Measurements from ENCODE around the gene RNU6-8. TPM values are rescaled to one million over a fixed set of nuclear protein-coding genes. Genes with fewer than 3 reads are reported as not detected.

RNU6-8 gene
- not detected in 2 replicates for total RNA-seq (2014; rRNA removed; shearing (Covaris generic))

DNA sequence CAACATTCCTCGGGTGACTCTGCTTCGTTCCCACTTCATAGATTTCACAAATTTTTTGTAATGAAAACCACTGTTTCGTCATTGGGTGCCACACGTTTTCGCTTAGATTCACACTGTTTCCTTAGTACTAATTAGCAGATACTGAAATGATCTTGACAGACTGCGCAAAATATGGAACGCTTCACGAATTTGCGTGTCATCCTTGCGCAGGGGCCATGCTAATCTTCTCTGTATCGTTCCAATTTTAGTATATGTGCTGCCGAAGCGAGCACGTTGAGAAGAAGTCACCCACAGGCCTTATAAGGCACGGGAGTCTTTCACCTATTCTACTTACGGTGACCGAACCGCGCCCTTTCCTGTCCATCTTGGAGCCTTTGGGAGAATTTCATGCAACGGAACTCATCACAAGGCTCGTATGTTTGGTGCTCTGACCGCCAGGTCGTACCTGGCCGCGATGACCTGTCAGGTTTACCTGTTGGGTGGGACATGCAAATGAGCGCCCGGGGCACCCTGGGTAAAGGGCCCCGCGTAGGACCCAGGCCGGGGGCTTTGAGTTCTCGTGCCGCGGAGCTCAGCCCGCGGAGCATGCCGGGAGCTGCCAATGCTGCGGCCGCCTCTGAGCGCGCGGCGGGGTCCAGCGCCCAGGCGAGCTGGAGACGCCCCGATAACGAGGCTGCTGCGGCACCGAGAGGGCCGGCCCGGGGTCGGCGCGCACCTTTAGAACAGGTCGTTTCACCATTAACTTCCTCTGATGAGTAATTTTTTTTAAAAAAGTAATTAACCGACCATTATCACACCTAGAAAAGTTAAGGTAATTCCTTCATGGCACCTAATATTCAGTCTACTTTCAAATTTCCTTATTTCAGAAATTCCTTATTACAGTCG is at the start of gene RNU6-8:
Gene RNU6-8 (minus strand): TSS at position 272 of the 885 bp plus-strand sequence.
- Histone ChIP-seq H3K27me3 (ENCODE audit: control insufficient read depth, insufficient read depth, low read length) (no peaks in the 10 kb centered on the region), H3K36me3 (replicated peaks; ENCODE audit: control insufficient read depth, insufficient read depth, low read length) (no peaks in the 10 kb centered on the region), H3K4me3 (ENCODE audit: insufficient read depth, low read depth, low read length) (peak within 1 kb of the TSS; percentile 82)
- DNase-seq = peak; percentile 89

DNA sequence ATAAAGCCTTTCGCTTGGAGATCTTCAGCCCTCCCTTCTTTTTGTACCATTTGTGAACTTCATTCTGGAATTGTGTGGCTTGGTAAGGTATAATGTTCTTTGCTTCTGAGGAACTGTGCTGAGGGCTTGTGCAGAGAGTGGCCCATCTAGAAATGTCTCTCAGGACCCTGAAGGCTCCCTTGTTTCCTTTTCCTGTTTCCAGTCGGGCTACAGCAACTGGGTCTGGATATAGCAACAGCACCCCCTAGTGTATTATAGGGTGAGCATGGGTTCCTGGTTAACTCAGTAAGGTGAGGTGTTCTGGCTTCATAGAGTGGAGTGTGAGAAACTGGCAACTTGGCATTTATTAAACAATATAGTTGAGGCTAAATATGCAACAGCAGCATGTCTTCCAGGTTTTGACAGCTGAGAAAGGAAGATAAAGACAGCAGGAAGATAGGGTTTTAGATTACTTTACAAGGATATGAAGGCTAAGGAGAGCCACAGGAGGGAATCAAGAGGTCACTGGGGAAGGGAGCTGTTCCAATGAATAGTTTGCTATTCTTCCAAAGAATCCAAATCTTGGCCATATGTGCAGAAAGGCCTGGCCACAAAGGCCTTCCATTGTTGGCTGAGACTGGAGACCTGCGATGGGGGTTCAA is 49.1 kb upstream of the RNU6-8 start:
- no peak overlapping the region for H3K4me3 ChIP-seq (ENCODE audit: insufficient read depth, low read depth, low read length)
- H3K27me3 ChIP-seq (ENCODE audit: control insufficient read depth, insufficient read depth, low read length) = no peaks in the 10 kb centered on the region
- H3K36me3 ChIP-seq (replicated peaks; ENCODE audit: control insufficient read depth, insufficient read depth, low read length) = no peaks in the 10 kb centered on the region
- DNase-seq = peak; percentile 67

DNA sequence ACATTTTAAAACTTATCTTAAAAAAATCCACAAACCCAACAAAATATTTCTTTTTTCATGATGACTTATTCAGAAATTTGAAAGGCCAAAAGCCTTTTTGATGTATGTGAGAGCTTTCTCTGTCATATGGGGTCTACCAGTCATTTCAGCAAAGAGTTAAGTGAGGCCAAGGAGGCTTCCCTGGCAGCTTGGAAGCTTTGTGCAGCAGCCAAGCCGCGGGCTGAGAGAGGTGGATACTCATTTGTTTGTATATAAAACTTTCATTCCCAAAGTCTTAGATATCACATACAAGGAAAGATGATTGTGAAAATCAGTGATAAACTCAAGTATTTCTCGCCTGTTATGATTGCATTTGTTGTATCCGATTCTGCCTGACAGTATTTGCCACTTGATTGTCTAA is 48.5 kb upstream of the RNU6-8 start:
- H3K4me3 ChIP-seq (ENCODE audit: insufficient read depth, low read depth, low read length) = no peak overlapping the region

DNA sequence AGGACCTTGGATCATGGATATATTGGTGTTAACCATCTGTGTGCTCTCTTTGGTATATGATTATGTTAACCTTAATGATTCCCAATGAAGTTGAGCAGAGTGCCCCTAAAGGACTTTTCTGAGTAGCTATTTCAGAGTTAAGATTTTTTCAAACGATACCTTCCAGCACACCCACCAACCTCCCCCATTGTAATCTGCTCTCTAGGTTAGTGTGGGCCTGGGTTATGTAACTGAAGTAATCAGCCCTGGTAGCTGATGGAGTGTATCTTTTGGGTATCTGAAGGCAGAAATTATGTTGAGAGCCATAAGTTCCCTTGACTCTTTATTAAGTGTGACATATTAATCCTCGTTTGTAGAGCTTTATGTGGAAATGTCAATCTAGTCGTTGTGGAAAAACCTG is 47.6 kb upstream of the RNU6-8 start:
- Histone ChIP-seq H3K4me3 (ENCODE audit: insufficient read depth, low read depth, low read length) (no peak overlapping the region), H3K27me3 (ENCODE audit: control insufficient read depth, insufficient read depth, low read length) (no peaks in the 10 kb centered on the region), H3K36me3 (replicated peaks; ENCODE audit: control insufficient read depth, insufficient read depth, low read length) (no peaks in the 10 kb centered on the region)
- no peak for DNase-seq

More for the DNA sequence above, 48.5 kb upstream of the RNU6-8 start:
- no peaks in the 10 kb centered on the region for H3K27me3 ChIP-seq (ENCODE audit: control insufficient read depth, insufficient read depth, low read length)
- no peaks in the 10 kb centered on the region for H3K36me3 ChIP-seq (replicated peaks; ENCODE audit: control insufficient read depth, insufficient read depth, low read length)
- no peak for DNase-seq

DNA sequence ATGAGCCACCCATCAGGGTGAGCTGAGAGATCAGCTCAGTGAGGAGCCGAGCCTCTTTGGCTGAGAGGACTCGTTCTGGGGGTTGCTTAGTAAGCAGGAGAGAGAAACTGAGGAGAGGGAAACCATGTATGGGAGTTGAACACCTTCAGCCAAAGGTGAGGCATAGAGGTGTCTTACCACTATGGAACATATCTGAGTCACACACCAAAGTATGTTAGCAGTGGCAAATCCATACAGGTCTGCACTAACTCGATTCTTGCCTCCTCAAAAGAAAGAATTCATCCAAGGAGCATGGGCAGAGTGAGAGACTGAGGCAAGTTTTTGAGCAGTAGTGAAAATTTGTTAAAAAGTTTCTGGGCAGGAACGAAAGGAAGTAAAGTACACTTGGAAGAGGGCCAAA is 46.7 kb upstream of the RNU6-8 start:
- Histone ChIP-seq H3K27me3 (ENCODE audit: control insufficient read depth, insufficient read depth, low read length) (no peaks in the 10 kb centered on the region), H3K4me3 (ENCODE audit: insufficient read depth, low read depth, low read length) (no peak overlapping the region)
- DNase-seq = no peak

DNA sequence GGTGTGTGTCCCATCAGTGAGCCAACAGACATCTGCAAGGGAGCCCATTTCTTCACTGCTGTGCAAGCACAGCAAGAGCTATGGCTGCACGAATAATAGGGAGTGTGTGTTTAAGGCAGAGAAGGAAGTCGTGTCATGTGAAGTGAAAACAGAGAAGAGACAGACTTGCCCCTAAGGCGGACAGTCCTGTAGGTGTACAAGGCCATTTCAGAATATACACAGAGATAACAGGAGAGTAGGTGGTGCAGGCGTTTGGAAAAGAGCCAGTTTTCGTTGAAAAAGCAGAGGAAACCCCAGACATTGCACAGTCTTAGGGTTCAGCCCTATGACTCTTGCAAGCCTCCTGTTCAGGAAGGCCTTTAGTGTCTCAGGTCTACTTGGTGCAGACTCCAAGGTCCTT is 46.3 kb upstream of the RNU6-8 start:
- no peaks in the 10 kb centered on the region for H3K36me3 ChIP-seq (replicated peaks; ENCODE audit: control insufficient read depth, insufficient read depth, low read length)
- no peak overlapping the region for H3K4me3 ChIP-seq (ENCODE audit: insufficient read depth, low read depth, low read length)
- DNase-seq = no peak
- H3K27me3 ChIP-seq (ENCODE audit: control insufficient read depth, insufficient read depth, low read length) = no peaks in the 10 kb centered on the region

More for the DNA sequence above, 46.7 kb upstream of the RNU6-8 start:
- H3K36me3 ChIP-seq (replicated peaks; ENCODE audit: control insufficient read depth, insufficient read depth, low read length) = no peaks in the 10 kb centered on the region

DNA sequence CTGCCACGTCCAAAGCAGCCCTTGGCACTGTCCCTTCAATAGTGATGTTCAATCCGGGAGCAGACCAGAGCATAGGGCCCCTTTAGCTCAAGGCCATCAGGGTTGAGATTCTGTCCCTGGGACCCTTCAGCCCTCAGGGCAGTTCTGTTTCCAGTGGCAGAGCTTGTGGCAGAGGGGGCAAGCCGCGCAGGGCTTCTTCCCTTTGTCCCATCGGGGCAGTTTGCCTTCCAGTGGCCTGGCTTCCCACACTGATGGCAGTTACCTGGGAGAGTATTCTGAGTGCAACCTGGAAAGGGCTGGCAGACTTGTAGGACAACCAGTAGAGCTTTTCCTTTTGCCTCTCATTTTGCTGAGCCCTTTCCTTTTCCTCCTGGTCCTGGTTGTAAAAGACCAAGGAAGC is 43.7 kb upstream of the RNU6-8 start:
- DNase-seq = no peak
- Histone ChIP-seq H3K27me3 (ENCODE audit: control insufficient read depth, insufficient read depth, low read length) (no peaks in the 10 kb centered on the region), H3K36me3 (replicated peaks; ENCODE audit: control insufficient read depth, insufficient read depth, low read length) (no peaks in the 10 kb centered on the region), H3K4me3 (ENCODE audit: insufficient read depth, low read depth, low read length) (no peak overlapping the region)

DNA sequence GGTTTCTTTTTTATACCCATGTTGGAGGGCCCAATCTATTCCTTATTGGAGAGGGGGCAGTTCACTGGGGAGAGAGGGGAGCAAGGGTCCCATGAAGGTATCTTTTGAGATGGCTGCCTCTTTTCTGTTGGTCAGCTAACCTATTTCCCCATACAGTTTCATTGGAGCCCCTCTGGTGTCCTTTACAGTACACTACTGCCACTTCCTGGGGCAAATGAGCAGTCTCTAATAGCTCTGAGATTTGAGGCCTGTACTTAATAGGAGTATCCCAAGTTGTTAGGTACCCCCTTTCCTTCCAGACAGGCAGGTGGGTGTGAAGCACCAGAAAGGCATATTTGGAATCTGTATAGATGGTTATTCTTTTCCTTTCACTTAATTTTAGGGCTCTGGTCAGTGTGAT is 41.3 kb upstream of the RNU6-8 start:
- no peaks in the 10 kb centered on the region for H3K36me3 ChIP-seq (replicated peaks; ENCODE audit: control insufficient read depth, insufficient read depth, low read length)
- DNase-seq = no peak
- no peaks in the 10 kb centered on the region for H3K27me3 ChIP-seq (ENCODE audit: control insufficient read depth, insufficient read depth, low read length)
- no peak overlapping the region for H3K4me3 ChIP-seq (ENCODE audit: insufficient read depth, low read depth, low read length)

DNA sequence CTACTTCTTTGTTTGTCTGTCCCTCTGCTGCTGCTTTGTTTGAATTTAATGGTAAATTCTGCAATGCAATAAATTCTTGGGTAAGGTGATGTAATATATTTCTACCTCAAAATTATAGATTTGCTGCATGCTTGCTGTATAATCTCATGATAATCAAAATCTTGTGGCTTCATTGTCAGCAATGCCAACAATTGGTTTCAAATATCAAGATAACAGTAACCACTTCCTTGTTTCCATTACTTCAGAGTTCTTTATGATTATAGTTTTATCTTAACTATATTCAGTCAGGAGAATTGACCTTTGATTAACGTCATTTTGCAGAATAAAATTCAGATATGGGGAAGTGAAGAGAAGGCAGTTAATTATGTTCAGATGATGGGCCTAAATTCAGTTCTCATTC is 30.2 kb upstream of the RNU6-8 start:
- H3K36me3 ChIP-seq (replicated peaks; ENCODE audit: control insufficient read depth, insufficient read depth, low read length) = no peaks in the 10 kb centered on the region
- no peaks in the 10 kb centered on the region for H3K27me3 ChIP-seq (ENCODE audit: control insufficient read depth, insufficient read depth, low read length)
- no peak for DNase-seq
- no peak overlapping the region for H3K4me3 ChIP-seq (ENCODE audit: insufficient read depth, low read depth, low read length)

DNA sequence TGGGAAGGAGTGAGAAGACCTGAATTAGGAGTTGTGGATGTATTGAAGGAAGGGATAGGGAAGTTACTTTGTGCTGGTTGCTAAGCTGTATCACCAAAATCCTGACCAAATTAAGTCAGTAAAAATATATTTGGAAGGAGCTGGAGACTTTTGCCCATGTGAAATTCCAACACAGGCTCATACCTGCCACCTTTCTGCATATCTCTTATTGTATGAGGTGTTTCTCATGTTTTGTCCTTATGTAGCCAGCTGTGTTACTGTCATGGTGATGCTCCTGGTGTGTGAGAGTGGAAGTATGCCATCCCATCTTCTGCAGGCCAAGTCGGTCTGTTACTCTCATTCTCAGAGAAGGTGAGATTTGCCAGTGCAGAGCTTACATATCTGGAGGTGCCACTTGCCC is 29.4 kb upstream of the RNU6-8 start:
- Histone ChIP-seq H3K36me3 (replicated peaks; ENCODE audit: control insufficient read depth, insufficient read depth, low read length) (no peaks in the 10 kb centered on the region), H3K4me3 (ENCODE audit: insufficient read depth, low read depth, low read length) (no peak overlapping the region), H3K27me3 (ENCODE audit: control insufficient read depth, insufficient read depth, low read length) (no peaks in the 10 kb centered on the region)
- DNase-seq = no peak

DNA sequence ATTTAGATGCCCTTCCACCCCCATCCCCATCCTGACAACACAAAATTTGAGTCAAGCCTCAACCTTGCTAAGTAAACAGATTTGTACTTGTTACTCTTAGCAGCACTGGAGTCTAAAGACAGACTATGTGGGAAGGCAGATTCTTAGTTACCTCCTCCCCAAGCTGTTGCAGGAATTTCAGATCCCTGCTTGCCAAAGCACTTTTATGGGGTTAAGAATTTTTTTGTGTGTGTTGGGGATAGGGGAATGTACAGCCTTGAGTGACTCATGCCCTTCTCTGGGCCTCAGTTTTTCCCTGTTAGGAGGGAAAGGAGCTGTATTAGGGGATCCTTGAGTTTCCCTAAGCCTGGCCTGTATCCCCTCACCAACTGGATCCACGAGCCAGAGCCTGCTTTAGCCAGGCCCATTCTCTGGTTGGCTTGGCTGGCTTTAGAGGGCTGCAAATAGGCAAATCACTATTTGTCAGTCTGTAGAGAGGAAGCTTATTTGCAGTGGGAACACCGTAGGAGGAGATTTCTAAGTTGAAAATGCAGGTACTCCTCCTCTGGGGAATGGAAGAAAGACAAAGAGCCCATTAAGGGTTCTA is 27.7 kb upstream of the RNU6-8 start:
- Histone ChIP-seq H3K36me3 (replicated peaks; ENCODE audit: control insufficient read depth, insufficient read depth, low read length) (no peaks in the 10 kb centered on the region), H3K27me3 (ENCODE audit: control insufficient read depth, insufficient read depth, low read length) (no peaks in the 10 kb centered on the region), H3K4me3 (ENCODE audit: insufficient read depth, low read depth, low read length) (no peak overlapping the region)
- no peak for DNase-seq

DNA sequence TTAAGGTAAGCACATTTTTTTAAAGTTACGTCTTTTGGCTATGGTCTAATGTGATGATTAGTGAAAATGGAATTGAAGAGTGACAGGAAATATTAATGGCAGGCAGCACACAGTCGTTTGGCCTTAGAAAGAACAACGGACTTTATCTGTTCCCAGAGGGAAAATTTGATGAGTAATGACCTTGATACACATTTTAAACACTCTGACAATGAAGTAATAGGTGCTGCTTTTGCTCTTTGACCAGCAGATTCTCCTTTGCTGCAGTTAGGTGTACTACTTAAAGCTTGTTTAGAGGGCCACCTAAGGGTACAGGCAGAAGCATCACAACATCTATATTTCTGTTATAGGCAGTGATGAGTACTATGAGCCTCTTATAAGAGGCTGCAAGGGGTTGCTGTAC is 27.1 kb upstream of the RNU6-8 start:
- no peaks in the 10 kb centered on the region for H3K36me3 ChIP-seq (replicated peaks; ENCODE audit: control insufficient read depth, insufficient read depth, low read length)
- no peak for DNase-seq
- no peak overlapping the region for H3K4me3 ChIP-seq (ENCODE audit: insufficient read depth, low read depth, low read length)
- H3K27me3 ChIP-seq (ENCODE audit: control insufficient read depth, insufficient read depth, low read length) = no peaks in the 10 kb centered on the region

DNA sequence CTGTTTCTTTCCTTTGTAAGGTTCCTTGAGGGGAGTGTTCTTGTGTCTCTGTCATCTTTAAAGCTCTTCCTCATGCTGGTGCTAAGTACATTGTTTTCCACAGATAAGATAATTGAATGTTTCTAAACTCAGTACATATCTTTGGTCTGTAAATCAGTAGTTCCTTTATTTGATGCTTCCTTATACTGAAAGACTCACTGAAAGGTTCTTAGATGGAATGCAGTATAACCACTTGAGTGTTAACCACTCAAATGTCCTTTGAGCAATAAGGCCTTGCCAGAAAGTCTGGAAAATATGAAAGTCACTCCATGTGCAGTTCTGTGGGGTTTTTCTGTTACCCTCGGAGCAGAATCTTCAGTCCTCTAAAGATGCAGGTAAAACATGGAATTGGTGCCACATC is 23.0 kb upstream of the RNU6-8 start:
- DNase-seq = no peak
- Histone ChIP-seq H3K36me3 (replicated peaks; ENCODE audit: control insufficient read depth, insufficient read depth, low read length) (no peaks in the 10 kb centered on the region), H3K4me3 (ENCODE audit: insufficient read depth, low read depth, low read length) (no peak overlapping the region), H3K27me3 (ENCODE audit: control insufficient read depth, insufficient read depth, low read length) (no peaks in the 10 kb centered on the region)

DNA sequence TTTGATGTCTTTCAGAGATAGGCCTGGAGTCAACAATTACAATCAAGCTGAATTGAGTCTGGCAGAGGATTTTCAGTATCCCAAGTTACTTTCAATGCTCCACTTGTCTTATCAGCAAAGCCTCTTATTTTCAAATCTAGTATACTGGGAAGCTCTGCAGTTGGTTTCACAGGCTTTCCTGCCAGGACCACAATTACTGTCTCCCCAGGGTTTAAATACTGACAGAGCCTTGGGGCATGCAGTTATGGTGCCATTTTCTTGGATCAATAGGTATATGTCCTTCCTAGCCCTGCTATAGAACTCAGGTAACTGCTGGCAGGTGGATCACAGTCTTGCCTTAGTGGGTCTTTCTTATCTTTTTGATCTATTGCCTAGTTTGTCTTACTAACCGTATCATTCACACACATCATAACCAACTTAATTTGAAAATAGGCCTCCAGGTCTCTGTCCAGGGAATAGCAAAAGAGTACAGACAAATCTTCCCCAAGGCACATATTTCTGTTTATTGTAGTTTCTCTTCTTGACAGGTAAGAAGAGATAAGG is 22.4 kb upstream of the RNU6-8 start:
- H3K27me3 ChIP-seq (ENCODE audit: control insufficient read depth, insufficient read depth, low read length) = no peaks in the 10 kb centered on the region
- no peak for DNase-seq
- no peaks in the 10 kb centered on the region for H3K36me3 ChIP-seq (replicated peaks; ENCODE audit: control insufficient read depth, insufficient read depth, low read length)
- H3K4me3 ChIP-seq (ENCODE audit: insufficient read depth, low read depth, low read length) = no peak overlapping the region
